Gastroesophageal sphincter (tissue), 3 donors: ENCODE measurements around the gene DYRK1A.

Experiments
- EP300 ChIP-seq: sonication (generic); formaldehyde crosslinking; IDR thresholded peaks from one replicate; pipeline ENCODE4 v1.6.1; 2017; ENCODE audit warnings: antibody characterized with exemption, mild to moderate bottlenecking
- POLR2A ChIP-seq, 2 donors: fragments of 450-650 bp; IDR thresholded peaks; one replicate each; pipeline ENCODE4 v1.6.1; 2017; ENCODE audit warnings: antibody characterized with exemption in 2 of 2, mild to moderate bottlenecking in 2 of 2, moderate library complexity in 1 of 2
- POLR2AphosphoS5 ChIP-seq: sonication (generic); formaldehyde crosslinking; IDR thresholded peaks from one replicate; pipeline ENCODE4 v1.6.1; 2017; ENCODE audit warnings: antibody characterized with exemption
- TF ChIP-seq, protein P1 (sequence below), 4 experiments: fragments of 200-600 bp in 2 of 4; fragments of 450-650 bp in 2 of 4; sonication (generic) in 1 of 4; IDR thresholded peaks; one replicate each; pipeline ENCODE4 v1.5.1; 2017 to 2019; ENCODE audit warnings: antibody characterized with exemption in 4 of 4, mild to moderate bottlenecking in 2 of 4, moderate library complexity in 2 of 4

DNA sequence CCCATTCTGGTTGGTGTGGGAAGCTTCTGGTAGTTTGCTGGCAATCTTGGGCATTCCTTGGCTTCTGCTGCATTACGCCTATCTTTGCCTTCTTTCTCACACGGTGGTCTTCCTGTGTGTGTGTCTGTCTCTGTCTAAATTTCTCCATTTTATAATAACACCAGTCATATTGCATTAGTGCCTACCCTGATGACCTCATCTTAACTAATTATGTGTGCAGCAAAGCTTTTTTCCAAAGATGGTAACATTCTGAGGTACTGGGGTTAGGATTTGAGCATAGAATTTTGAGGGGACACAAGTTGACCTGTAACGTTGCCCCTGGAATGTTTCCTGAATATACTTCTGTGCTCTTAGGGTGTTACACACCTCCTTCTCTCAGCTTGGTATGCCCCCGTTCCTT is 77.1 kb downstream of the DYRK1A start:
- TF ChIP-seq, protein P1, sequence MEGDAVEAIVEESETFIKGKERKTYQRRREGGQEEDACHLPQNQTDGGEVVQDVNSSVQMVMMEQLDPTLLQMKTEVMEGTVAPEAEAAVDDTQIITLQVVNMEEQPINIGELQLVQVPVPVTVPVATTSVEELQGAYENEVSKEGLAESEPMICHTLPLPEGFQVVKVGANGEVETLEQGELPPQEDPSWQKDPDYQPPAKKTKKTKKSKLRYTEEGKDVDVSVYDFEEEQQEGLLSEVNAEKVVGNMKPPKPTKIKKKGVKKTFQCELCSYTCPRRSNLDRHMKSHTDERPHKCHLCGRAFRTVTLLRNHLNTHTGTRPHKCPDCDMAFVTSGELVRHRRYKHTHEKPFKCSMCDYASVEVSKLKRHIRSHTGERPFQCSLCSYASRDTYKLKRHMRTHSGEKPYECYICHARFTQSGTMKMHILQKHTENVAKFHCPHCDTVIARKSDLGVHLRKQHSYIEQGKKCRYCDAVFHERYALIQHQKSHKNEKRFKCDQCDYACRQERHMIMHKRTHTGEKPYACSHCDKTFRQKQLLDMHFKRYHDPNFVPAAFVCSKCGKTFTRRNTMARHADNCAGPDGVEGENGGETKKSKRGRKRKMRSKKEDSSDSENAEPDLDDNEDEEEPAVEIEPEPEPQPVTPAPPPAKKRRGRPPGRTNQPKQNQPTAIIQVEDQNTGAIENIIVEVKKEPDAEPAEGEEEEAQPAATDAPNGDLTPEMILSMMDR (IDR thresholded peaks at IDR 0.05) = no peak
- TF ChIP-seq POLR2A (IDR thresholded peaks at IDR 0.05) (no peak), POLR2AphosphoS5 (no peak), EP300 (no peak)
